HG03354 (cell line): ENCODE results near the gene ACSS1.

Source experiments
- ATAC-seq: cut with Tn5 transposase; IDR thresholded peaks from one replicate; pipeline ENCODE4 v1.9.1; 2021; ENCODE audit warnings: mild to moderate bottlenecking; ENCODE audit not compliant: unreplicated experiment, poor library complexity, severe bottlenecking

ACSS1 gene

DNA sequence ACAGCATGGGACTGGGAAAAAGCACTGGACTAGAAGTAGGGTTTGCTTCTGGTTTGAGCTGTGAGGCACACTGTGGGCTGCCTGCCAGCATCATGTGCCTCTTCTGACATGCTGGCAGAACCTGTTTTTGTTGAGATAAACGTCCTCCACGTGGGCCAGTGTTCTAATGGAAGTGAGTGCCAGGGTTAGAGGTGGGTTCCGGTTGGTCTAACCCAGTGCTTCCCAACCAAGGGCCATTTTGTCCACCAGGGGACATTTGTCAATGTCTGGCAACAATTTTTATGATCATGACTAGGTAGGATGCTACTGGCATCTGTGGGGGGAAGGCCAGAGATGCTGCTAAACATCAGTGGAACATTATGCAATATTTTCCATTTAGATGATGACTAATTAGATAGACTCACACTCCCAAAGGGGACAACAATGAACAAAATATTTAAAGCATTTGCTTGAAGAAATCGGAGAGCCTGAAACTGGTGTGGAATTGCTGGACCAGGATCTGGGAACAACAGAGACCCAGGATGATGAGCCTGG, 57.6 kb downstream of the ACSS1 start:
- no peak for ATAC-seq

DNA sequence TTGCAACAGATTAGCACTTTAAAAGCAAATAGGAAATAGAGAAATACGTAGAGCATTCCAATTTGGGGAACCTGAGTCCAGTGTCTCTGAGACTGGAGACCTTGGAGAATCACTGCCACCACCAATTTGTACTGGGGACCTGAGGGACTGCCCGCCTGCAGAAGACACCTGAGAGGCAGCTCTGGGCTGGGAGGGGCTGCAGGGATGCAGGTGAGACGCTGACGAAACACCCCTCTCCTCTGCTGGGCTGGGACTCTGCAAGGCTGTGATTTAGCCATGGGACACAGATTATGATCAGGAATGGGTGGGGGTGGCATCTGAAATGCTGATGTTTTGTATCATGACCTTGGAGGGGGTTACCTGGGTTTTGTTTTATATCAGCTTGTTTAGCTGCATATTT, 58.4 kb downstream of the ACSS1 start:
- ATAC-seq, result no peak

DNA sequence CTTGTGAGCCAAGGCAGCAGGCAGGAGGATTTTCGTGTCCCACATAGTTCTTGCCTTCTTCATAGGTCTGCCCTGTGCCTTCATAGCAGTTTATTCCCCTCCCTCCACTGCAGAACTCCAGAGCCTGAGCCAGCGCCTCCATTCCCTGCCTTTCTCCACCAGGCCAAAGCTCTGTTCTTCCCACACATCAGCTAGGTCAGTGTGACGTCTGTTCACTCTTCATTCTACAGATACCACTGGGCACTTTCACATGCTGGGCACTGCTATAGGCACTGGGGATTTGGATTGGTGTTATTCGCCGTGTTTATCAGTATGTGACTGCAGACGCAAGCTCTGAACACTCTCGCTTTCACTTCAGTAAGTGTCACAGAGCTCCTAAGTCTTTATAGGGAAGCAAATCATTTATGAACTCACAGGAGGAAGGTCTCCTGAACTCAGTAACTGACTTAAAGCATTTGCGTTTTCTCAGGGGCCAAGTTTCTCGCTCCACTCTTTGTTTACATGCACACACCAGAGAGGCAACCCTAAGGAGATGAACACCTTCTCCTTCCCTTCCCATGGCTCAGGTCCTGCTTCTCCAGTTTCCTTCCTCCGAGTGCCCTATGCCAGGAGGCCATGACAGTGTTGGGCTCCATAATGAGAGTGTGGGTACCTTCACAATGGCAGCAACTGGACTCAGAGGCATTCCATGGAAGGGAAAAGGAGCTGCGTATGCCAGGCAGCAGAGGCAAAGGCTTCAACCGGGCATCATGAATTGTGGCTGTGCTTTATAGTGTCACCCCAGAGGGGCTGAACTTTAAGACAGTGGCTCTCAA, 59.1 kb downstream of the ACSS1 start:
- ATAC-seq, result no peak

DNA sequence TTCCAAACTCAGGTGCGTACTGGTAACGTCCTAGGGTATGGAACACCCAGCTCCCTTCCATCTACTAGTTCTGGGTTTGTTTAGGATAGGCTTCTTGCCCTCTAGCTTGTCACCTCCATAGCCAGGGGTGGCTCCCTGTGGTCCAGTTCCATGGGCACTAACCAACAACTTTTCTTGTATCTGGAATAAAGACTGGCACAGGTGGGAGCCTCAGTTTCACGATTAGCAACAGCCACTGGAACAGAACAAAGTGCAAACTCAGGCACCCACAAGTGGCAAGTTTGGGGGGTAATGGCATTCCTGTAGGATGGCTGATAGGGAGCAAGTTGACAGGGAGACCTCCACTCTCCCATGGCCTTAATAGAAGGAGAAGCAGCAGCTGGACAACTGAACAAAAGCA, 59.8 kb downstream of the ACSS1 start:
- ATAC-seq, result no peak

DNA sequence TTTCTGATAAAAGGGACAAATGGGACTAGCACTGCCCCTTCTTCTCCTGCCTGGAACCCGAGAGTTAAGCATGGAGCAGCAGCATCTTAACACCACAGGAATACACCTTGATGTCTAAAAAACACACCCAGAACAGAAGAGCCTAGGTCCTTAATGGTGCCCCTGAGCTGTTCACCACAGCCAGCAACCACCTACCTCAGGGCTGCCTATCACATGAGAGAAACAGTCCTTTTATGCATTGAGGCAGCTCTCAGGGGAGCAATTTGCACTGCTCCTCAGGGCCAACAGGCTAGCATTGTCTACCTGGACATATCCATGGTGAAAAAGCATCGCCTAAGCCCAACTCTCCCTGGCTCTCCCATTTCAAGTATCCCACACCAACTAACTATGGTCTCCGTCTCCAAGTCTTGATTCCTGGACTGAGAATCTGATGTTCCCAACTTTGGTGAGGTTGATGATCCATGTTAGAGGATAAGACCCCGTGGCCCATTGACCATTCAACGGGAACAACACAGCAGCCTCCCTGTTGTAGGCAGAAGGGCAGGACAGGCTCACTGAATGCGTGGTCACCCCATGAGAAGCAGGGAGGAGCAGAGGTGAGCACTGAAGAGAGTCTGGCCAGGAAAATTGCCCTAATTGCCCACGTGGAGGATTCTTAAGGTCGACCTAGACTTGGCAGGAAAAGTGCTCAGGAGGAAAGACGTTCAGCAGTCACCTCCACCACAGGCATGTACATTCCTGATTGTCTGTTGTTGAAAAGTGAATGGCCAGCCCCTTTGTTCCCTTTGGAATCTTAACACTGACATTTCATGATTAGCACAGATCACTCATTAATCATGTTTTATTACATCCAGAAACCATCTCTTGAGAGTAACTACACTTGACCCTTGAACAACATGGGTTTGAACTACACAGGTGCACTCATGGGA, 61.2 kb downstream of the ACSS1 start:
- no peak for ATAC-seq

DNA sequence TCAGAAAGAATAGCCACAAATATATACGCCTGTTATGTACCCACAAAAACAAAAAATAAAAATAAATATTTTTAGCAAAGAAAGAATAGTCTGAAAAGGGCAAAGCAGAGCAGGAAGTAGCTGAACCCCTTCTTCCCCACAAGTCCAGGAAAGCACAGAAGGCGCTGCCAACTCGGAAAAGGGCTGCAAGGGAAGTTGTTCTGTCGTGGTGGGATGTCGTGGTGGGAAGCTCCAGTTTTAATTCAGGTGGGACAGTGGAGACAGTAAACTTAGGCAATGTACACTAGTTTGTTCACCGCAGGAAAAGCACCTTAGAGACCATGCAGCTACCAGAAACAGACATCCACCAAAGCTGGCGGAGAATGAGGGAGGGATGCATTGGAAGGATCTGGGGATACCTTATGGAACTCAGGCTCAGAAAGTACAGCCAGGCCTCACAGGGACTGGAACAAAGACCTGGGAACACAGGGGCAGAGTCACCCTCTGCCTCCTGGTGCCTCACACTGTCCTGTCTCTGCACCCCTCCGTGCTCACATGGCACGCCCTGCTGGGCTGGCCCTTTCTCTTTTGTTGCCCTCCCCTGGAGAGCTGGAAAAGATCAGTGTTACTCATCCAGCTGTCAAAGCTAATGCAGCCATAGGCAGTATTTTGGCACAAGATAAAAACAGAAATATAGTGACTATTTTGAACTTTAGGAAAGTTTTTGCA, 62.0 kb downstream of the ACSS1 start:
- ATAC-seq, result no peak

DNA sequence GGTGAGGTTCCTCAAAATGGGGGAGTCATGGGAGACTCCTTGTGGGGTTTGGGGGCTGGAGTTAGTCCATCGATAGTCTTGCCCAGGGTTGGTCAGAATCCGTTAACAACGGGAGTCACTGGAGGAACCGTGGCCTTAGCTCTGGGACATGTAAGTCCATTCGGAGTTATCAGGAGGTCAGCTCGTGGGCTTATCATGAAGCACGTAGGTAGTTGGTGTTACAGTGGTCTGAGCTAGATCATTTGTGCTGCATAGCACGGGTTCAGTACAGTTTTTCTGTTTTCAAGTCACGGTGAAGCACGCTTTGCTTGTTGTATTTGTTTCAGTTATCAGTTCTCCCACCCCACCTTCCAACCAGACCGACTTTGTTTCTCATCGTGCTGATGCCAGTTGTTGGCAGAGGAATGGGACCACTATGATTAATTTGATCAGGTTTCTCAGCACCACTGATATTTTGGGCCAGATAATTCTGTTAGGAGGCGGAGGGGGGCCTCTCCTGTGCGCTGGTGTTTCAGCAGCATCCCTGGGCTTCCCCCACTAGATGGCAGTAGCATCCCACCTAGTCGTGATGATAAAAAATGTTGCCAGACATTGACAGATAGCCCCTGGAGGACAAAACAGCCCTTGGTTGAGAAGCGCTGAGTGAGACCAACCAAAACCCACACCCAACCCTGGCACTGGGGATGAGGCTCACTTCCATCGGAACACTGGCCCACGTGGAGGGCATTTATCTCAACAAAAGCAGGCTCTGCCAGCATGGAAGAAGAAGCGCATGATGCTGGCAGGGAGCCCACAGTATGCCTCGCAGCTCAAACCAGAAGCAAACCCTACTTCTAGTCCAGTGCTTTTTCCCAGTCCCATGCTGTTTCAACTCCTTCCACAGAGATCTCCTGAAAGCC, 63.2 kb downstream of the ACSS1 start:
- ATAC-seq, result peak; percentile 33

DNA sequence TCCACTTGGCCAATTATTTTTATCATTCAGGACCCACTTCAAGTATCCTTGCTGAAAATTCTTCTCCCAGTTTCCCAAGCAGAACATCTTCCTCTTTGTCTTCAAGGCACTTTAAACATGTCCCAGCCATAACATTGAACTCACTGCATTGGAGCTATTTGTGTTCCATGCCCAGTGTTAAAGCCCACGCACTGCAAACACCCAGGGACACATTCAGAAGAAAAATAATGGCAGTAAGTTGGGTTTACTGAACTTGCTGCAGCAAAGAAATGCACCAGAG, 63.8 kb downstream of the ACSS1 start:
- no peak for ATAC-seq

DNA sequence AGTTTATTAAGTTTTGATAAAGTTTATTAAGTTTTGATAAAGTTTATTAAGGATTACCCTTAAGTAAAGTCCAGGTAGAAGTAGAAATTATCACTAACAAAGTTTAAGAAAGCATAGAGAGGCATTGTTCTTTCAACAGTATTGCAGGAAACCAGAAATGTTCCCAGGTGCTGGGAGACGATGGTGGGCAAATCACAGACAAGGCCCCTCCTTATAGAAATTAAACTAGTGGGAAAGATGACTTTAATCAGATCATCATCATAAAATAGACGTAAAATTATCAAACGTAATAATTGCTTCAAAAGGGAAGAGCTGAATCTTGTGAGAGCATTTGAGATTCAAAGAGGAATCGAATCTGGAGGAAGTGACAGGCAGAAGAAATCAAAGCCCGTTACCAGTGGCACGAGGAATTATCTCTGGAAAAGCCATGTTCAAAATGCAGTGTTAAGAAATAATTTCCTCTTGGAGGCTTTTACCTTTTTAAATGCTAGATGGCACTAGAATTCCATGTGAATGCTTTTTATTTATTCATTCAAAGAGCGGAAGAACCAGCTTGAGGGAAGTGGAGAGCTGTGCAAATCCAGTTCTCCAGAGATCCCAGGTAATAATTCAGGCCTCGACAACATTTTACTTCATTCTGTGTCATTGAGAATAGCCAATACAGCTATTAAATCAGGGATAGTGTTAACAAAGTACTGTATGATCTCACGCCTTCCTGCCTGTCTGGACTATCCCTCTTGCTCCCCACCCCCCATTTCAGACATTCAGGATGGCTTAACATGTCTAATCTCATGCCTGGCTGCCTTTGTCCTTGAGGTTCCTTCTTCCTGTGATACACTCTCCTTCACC, 64.4 kb downstream of the ACSS1 start:
- ATAC-seq, result no peak

- peak; percentile 96 for ATAC-seq
Observed at GRCh38 chr20:24992487-24993205, 65.3 kb downstream of the ACSS1 start, which contains the start of gene APMAP. TSS of gene APMAP (minus strand) at chr20:24992751. CDS start at chr20:24992688, 63 bp downstream.

DNA sequence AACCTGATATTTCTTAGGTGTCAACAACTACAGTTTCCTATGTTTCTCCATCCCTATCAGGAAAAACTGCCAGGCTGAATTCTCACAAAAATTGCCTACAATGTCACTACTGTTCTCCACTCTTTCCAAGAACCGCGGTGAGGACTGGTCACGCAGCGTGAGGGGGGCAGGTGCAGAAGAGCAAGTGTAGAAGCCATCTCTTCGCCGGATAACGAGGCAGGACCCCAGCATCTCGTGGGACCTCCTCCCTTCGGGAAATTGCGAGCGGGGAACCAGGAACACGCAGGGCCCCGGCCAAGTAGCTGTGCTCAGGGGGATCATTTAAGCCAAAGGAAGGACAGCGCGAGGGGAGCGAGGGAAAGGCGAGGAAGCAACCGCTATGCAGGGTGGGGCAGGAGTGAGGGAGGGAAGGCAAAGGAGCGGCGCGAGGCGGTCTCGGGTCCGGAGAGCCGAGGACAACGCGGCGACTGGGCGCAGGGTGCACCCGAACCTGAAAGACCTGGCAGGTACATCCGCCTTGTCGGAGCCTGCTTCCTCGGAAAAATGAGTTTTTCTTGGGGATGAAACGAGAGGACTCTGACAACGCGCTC, 65.9 kb downstream of the ACSS1 start:
- peak; percentile 41 for ATAC-seq

GRCh38 chr20:24990810-24991252, 67.1 kb downstream of the ACSS1 start:
- no peak for ATAC-seq

GRCh38 chr20:24989162-24989561, 68.8 kb downstream of the ACSS1 start:
- ATAC-seq, result no peak

- no peak for ATAC-seq
Observed at GRCh38 chr20:24987873-24988835, 69.8 kb downstream of the ACSS1 start.

DNA sequence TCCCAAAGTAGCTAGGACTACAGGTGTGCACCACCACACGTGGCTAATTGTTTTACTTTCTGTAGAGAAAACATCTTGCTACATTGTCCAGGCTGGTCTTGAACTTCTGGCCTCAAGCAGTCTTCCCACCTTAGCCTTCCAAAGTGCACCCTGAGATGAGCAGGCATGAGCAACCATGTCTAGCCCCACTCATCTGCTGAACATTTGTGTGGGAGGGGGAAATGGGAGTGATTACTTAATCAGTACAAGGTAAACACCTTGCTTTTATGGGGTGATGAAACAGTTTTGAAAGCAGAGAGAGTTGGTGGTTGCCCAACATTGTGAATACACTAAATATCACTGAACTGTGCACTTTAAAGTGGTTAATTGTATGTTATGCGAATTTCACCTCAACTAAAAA, 70.7 kb downstream of the ACSS1 start:
- no peak for ATAC-seq

DNA sequence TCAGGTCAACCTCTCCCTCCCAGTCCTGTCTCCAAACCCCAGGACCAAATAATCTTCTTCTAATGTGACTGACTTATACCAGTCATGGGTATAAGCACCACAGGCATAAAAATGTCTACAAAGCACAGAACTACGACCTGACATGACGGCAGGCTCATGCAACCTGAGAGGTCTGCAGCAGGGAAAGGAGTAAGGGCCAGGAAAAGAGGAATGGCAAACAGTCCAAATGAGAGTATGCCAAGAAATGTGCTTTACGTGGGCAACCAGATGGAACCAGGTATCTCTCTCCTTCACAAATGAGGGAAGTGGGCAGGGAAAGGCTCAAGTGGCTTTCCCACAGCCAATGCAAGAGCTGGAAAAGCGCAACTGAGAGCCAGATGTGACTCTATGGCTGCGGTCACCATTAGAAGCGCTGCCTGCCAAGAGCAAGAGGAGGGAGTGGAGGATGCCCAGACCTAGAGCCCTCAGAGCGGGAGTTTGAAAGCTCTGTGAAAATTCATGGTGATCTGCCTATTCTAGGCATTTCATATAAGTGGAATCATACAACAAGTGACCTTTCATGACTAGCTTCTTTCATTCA, 71.4 kb downstream of the ACSS1 start:
- no peak for ATAC-seq
